ENCODE measurements around the gene AKIP1.

Gene AKIP1

DNA sequence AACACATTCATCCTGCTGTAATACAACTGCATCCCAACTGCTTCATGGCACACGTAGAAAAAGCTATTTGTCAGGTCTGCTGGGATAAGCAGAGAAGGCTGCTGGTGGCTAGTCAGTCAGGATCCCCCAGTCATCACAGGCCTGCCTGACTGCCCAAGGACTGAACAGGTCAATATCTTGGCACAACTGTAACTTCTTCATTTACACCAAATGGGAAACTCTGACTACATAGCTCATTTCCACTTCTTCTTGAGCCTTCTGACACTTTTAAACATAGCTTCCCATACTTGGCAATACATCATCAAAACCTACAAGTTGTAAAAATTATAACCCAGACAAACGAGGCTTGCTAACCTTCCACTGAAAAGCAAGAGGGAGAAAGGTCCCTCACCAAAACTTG is 50.4 kb downstream of the AKIP1 start:
- no peak for DNase-seq

DNA sequence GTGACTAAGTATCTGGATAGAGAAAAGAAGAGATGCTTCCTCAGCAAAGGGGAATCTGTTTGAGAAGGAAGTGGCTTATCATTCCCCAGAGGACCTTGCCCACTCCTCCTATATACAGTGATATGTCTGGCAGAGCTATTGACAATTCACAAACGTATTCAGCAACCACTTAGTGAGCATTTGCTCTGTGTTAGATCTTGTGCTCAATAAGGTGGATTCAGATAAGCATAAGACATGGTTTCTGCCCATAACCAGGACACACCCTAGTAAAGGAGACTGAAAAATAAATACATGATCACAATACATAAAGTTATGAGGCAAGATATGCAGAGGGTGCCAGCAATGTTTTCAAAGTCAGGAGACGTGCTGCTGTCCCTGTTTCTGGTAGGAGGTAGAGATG is 51.9 kb downstream of the AKIP1 start:
- no peak for DNase-seq

DNA sequence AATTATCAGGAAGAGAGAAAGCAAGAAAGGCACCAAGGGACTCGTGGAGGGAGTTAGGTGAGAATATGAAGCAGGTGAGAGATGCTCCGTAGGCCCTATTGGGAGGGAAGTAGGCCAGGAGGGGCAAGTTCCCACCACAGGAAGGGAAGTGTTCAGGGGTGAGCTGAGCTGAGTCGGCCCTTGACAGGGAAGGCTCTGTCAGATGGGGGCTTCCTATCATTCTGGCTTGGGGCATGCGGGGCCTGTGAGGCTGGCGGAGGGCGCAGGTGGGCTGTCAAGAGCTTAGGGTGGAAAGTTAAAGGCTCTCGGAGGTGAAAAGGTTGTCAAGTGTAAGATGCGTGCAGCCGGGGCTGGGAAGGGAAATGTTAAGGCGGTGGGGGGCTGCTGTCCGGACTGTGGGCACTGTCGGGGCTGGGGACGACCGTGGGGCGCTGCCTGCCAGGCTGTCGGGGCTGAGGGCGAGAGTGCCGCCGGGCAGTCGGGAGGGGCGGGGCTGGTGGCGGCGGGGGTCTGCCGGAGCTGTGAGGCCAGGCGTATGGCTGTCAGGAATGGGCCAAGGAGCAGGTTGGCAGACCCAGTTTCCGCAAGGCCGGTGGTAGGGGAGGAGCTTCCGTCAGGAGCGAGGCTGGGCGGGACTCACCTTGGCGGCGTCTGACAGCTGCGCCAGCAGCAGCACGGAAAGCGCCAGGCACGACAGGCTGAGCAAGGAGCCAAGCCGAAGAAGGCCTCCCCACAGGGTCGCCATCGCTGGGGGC is 52.8 kb downstream of the AKIP1 start:
- DNase-seq = no peak

DNA sequence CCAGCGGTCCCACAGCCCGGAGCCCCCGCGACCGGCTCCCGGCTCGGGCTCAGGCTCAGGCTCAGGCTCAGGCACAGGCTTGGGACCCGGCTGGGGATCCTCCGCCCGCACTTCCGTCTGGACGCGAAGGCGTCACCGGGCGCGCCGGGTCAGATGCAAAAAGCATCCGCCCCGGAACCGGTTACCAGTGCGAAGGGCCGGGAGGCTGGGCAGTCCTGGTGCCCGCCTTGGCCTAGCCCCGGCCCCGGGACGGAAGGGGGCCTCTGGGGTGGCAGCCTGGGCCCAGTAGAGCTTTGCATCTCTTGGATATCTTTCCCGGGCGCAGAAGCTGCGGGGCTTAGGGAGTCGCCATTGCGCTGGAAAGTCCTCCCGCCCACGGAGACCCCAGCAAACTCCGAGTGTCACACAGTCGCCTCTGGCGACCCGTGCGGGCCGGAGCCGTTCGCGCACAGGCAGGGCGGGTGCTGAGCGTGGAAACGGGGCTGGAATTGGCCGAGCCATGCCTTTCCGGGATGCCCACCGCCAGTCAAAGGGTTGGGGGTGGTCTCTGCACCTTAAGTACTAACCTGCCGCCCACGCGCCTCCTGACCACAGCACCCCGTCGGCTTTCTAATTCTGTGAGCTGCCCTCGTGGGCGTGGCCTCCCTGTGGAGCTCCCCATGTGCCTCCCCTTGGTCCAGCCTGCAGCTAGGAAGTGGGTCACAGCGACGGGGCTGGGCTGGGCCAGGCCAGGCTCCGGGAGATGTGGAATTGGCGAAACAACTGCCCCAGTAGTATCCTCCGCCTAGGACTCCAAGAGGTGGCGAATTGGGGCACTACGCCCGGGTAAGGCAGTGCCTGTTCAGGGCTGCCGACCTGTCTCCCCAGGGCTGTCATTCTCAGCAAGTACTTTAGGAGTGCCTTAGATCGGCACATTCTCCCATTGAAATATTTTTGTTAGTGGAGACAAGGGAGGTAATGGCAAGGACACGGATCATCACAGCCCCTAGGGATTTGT is 53.6 kb downstream of the AKIP1 start, which contains the start of gene TMEM9B:
Gene TMEM9B, minus strand, starts transcription at position 119 of the 997 bp plus-strand sequence. CDS start 129 bp downstream, outside the sequence.
- peak; percentile 82 for DNase-seq

DNA sequence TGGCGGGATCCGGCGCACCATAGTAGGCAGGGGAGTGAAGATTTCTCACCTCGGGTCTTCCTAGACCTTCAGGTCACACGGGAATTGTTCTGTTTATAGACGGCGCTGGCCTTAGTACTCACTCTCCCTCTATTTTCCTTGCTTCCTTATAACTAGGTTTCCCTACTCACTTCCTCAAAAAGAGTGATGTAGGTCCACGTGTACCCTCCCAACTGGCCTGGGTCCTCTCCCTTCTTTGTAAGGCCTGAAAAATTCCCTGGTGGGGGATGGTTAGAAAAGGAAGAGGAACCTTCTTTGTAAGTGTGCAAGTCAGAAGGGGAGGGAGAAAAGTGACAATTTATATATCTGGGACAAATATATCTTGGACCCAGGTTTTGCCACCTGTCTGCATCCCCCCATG is 56.2 kb downstream of the AKIP1 start:
- no peak for DNase-seq

All from activated T-cell treated with anti-CD3 and anti-CD28 coated beads, Interleukin-2, amount 50 U/mL, for 1 hour (primary cell).